ENCODE measurements around the gene CLDN2. TPM values are rescaled to one million over a fixed set of nuclear protein-coding genes. Genes with fewer than 3 reads are reported as not detected.

Gene CLDN2
- total RNA-seq, 2 experiments from 2014 or later, result not detected

GRCh38 chrX:106917830-106918500 is 2.2 kb upstream of the CLDN2 start:
- ChIA-PET CTCF (interaction anchor here (0.6 kb wide), 1 partner anchor 78 kb away, joined by 4 read pairs; no protein-coding TSS in a partner anchor), POLR2A (no interaction called here)

GRCh38 chrX:106921637-106922036 is 1.4 kb downstream of the CLDN2 start:
- CTCF ChIA-PET, result no interaction called here

GRCh38 chrX:106927023-106927422 is 6.8 kb downstream of the CLDN2 start:
- ChIA-PET POLR2A (no interaction called here), CTCF (no interaction called here)

More at GRCh38 chrX:106921637-106922036, 1.4 kb downstream of the CLDN2 start:
- POLR2A ChIA-PET, result no interaction called here

- ChIA-PET CTCF (no interaction called here), POLR2A (no interaction called here)
Measured at GRCh38 chrX:106927700-106928099, 7.5 kb downstream of the CLDN2 start.

- CTCF ChIA-PET, result no interaction called here
- POLR2A ChIA-PET, result no interaction called here
Measured at GRCh38 chrX:106928227-106928626, 8.0 kb downstream of the CLDN2 start.

GRCh38 chrX:106931831-106932491 is 11.8 kb downstream of the CLDN2 start:
- POLR2A ChIA-PET, result no interaction called here
- CTCF ChIA-PET, result no interaction called here

- POLR2A ChIA-PET, result no interaction called here
- CTCF ChIA-PET, result no interaction called here
Measured at GRCh38 chrX:106932492-106932923, 12.3 kb downstream of the CLDN2 start.

- ChIA-PET CTCF (no interaction called here), POLR2A (no interaction called here)
Measured at GRCh38 chrX:106932960-106933537, 12.8 kb downstream of the CLDN2 start.

- CTCF ChIA-PET, result no interaction called here
- POLR2A ChIA-PET, result no interaction called here
Measured at GRCh38 chrX:106933538-106933961, 13.3 kb downstream of the CLDN2 start.

- CTCF ChIA-PET, result no interaction called here
Measured at GRCh38 chrX:106935175-106935574, 15.0 kb downstream of the CLDN2 start.

GRCh38 chrX:106936246-106936645 is 16.0 kb downstream of the CLDN2 start:
- POLR2A ChIA-PET, result no interaction called here
- CTCF ChIA-PET, result no interaction called here

More at GRCh38 chrX:106935175-106935574, 15.0 kb downstream of the CLDN2 start:
- POLR2A ChIA-PET, result no interaction called here

GRCh38 chrX:106939566-106939965 is 19.4 kb downstream of the CLDN2 start:
- POLR2A ChIA-PET, result no interaction called here
- CTCF ChIA-PET, result no interaction called here

GRCh38 chrX:106940068-106940467 is 19.9 kb downstream of the CLDN2 start:
- POLR2A ChIA-PET, result no interaction called here

GRCh38 chrX:106946464-106946863 is 26.3 kb downstream of the CLDN2 start:
- POLR2A ChIA-PET, result no interaction called here
- CTCF ChIA-PET, result no interaction called here

More at GRCh38 chrX:106940068-106940467, 19.9 kb downstream of the CLDN2 start:
- CTCF ChIA-PET, result no interaction called here

- ChIA-PET POLR2A (no interaction called here), CTCF (no interaction called here)
Measured at GRCh38 chrX:106948641-106949040, 28.4 kb downstream of the CLDN2 start.

- POLR2A ChIA-PET, result no interaction called here
- CTCF ChIA-PET, result no interaction called here
Measured at GRCh38 chrX:106949366-106949765, 29.2 kb downstream of the CLDN2 start.

- ChIA-PET POLR2A (no interaction called here), CTCF (no interaction called here)
Measured at GRCh38 chrX:106950381-106950780, 30.2 kb downstream of the CLDN2 start.

GRCh38 chrX:106951230-106951629 is 31.0 kb downstream of the CLDN2 start:
- CTCF ChIA-PET, result no interaction called here
- POLR2A ChIA-PET, result no interaction called here

- ChIA-PET CTCF (no interaction called here), POLR2A (no interaction called here)
Measured at GRCh38 chrX:106952089-106952488, 31.9 kb downstream of the CLDN2 start.

- ChIA-PET POLR2A (no interaction called here), CTCF (no interaction called here)
Measured at GRCh38 chrX:106952538-106952937, 32.3 kb downstream of the CLDN2 start.

GRCh38 chrX:106952988-106953387 is 32.8 kb downstream of the CLDN2 start:
- POLR2A ChIA-PET, result no interaction called here
- CTCF ChIA-PET, result no interaction called here

- CTCF ChIA-PET, result no interaction called here
Measured at GRCh38 chrX:106954041-106954440, 33.8 kb downstream of the CLDN2 start.

More at GRCh38 chrX:106954041-106954440, 33.8 kb downstream of the CLDN2 start:
- POLR2A ChIA-PET, result no interaction called here

Measured in activated CD8-positive, alpha-beta memory T cell treated with anti-CD3 and anti-CD28 coated beads for 36 hours (primary cell).